HG03575 (cell line): ENCODE measurements around the gene CFAP221.

Experiments used
- ATAC-seq: cut with Tn5 transposase; IDR thresholded peaks from one replicate; pipeline ENCODE4 v1.9.1; 2021; ENCODE audit not compliant: unreplicated experiment, insufficient number of reproducible peaks, low FRiP score; ENCODE audit errors: extremely low read depth

CFAP221 gene

GRCh38 chr2:119671016-119671415, 126.8 kb downstream of the CFAP221 start:
- no peak for ATAC-seq

DNA sequence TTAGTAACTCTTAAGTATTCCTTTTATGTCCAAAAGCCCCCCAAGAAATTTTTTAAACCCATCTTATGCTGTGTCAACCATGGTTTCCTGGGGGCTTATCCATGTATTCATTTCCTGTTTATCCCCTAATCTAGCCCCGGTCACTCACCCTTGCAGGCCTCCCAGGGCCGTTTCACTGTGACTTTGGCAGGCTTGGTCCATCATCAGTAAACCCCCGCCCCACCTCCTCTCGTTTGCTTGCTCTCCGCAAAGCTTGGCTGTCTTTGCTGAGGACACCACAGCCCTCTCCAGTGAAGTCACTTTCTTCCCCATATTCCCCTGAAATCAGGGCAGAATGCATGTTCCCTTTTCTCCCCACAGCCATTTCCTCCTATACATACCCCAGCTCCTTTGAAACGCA, 127.5 kb downstream of the CFAP221 start:
- no peak for ATAC-seq

DNA sequence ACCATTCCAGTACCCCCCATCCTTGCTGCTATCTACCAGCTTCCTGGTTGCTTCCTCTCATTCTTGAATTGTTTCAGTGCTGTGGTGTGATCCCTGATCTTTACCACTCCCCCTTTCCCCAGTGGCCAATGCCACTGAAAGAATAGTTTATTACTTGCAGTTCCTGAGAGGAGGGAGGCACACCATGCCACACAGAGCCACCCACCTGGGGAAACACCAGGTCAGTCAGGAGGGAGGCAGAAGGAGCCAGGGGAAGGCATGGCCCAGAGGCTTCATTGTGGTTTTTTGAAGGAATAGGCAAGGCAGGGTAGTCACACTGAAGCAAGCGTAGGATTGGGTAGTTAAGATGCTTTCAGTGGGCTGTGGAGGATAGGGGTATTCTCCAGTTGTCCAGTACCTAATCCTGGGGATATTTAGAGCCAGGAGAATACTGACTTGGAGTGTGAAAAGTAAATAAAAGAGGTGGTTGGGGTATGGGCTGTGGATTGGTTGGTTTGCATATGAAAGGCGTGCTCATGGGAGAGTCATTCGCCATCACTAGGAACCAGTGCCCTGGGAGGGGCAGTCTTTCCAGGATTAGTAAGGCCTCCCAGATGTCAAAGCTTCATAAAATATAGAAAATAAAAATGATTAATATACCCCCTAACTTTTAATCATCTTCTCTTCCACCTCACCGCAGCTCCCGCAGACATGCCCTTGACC, 128.1 kb downstream of the CFAP221 start:
- ATAC-seq: no peak

DNA sequence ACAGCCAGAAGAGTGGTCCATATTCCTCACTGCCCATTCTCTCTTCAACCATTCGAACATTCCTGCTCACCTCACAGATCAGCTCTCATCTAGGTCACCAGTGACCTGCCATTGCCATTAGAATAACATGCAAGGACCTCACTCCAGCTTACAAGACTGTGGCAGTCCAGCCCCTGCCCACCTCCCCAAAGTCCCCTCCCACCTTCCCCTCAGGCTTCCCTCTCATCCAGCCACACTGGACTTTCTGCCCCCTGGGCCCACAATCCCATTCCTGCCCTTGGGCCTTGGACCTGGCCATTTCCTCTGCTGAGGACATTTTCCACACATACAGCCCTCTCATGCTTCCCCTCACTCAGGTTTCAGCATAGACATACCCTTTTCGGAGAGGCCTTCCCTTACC, 129.5 kb downstream of the CFAP221 start:
- ATAC-seq: no peak

DNA sequence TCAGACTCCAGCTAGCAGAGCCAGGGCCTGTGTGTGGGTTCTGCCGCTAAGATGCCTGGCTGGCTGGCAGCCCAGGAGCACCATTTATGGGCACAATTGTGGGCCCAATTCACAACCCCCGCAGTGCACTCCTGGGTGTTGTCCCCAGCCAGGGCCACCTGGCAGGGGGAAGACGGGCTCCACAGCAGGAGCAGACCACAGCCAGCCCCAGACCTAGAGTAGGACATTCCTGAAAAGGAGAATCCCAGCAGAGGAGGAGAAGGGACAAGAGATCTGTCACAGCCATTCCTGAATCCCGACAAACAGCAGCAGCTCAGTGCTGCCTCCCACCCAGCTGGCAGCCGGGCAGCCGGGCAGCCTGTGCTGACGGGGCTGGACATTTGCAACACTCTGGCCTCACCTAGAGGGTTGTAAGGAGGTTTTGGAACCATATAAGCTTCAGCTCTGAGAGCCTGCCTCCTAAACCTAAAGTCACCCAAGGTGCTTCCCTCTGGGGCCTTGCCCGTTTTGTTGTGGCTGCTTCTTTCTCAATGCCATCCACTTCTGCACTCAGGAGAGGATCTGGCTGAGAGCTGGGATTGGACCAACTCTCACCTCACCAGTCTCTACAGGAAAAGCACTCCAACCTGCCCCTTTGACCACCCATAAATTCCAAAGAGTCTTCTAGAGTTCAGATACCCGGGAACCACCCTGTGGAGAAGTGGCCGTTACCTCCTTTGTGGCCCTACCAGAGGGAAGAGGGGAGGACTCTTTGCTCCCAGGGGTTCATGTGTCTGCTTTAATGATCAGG, 130.7 kb downstream of the CFAP221 start:
- ATAC-seq: no peak

- ATAC-seq: no peak
These were observed 133.9 kb downstream of the CFAP221 start for GRCh38 chr2:119678021-119678656.

- no peak for ATAC-seq
These were observed 135.2 kb downstream of the CFAP221 start for GRCh38 chr2:119679526-119679837.

GRCh38 chr2:119679846-119680245, 135.6 kb downstream of the CFAP221 start:
- no peak for ATAC-seq

DNA sequence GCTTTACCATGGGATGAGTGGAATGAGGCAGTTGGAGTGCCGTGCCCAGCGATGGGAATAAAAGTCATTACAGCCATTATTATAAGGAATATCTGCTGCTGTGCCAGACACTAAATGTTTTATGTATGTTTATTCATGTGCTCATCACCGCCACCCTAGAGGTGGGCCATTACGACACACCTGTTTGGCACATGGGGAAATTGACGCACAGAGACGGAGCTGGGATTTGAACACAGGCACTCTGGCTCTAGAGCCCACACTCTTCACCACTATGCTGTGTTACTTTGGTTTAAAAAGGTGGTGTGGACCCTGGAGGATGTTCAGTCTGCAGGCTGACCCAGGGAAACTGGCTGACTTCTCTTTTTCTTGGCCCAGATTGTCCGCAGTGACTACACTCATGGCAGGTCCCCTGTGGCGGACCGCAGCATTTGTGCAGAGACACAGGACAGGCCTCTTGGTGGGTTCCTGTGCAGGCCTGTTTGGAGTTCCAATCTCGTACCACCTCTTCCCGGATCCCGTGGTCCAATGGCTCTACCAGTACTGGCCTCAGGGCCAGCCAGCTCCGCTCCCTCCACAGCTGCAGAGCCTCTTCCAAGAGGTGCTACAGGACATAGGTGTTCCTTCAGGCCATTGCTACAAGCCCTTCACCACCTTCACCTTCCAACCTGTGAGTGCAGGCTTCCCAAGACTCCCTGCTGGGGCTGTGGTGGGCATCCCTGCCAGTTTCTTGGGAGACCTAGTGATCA, 136.4 kb downstream of the CFAP221 start:
- no peak for ATAC-seq

- ATAC-seq: no peak
These were observed 137.1 kb downstream of the CFAP221 start for GRCh38 chr2:119681203-119681867.

- no peak for ATAC-seq
These were observed 137.6 kb downstream of the CFAP221 start for GRCh38 chr2:119681868-119682220.

DNA sequence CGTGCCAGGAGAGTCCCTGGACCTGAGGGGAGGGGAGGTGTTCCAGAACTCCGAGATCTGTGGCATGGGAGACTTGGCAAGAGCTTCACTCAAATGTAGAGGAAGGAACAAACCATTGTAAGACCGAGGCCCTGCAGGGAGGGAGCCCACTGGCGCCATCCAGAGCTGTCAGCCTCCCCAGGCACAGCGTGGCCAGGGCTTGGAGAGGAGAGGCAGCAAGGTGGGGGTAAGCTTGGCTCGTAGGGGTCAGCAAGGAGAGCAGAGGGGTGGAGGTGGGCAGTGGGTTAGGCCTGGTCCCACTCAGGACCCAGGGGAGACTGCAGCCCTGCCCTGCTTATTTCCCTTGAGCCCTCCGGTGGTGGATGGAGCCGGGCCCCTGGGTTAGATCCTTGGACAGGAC, 138.3 kb downstream of the CFAP221 start:
- no peak for ATAC-seq

- no peak for ATAC-seq
These were observed 138.9 kb downstream of the CFAP221 start for GRCh38 chr2:119683074-119683712.

DNA sequence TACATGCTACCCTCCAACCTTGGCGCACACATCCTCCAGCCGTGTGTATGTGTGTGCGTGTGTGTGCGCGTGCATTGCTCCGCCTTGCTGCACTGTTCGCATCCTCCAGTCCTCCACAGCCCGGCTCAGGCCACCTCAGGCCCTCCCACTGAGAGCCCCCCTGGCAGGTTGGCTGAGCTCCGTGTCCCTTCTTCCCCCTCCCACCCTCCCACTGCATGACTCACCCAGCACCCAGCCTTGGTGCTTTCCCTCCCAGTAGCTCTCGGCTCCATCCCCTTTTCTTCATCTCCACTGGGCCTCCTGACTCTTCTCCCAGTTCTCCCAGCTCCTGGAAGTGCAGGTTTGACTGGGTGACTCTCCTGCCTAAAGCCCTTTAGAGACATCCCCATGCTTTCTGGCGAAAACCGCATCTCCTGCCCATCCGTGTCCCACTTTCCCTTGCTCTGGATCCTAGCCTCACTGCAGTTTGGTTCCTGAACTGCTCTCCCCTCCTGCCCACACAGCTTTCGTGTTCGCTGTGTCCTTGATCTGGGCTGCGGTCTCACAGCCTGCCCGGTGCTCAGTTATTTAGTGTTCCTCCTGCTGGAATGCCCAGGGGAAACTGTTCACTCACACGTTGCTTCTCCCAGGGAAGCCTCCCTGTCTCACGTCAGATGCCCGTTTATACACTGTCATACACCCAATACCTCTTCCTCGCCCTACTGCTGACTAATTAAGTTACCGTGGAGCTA, 139.6 kb downstream of the CFAP221 start:
- ATAC-seq: no peak

- no peak for ATAC-seq
These were observed 140.3 kb downstream of the CFAP221 start for GRCh38 chr2:119684518-119684917.

- ATAC-seq: no peak
These were observed 144.4 kb downstream of the CFAP221 start for GRCh38 chr2:119688616-119689015.

GRCh38 chr2:119689218-119689617, 145.0 kb downstream of the CFAP221 start:
- ATAC-seq: no peak

- no peak for ATAC-seq
These were observed 146.9 kb downstream of the CFAP221 start for GRCh38 chr2:119691189-119691588.
